Epithelial cell of proximal tubule (primary cell): ENCODE measurements around the gene PDE6B. TPM values are rescaled to one million over a fixed set of nuclear protein-coding genes. Genes with fewer than 3 reads are reported as not detected.

Experiments used
- DNase-seq: peaks from one replicate; pipeline ENCODE4 v3.0.0-alpha.2; 2011; ENCODE audit warnings: low read depth
- H3K4me3 ChIP-seq: 2 replicates; pipeline ENCODE4 v1.5.1; 2011; ENCODE audit warnings: low read depth, mild to moderate bottlenecking, low read length
- total RNA-seq: library from RNA; depleted of rRNA; stranded (reverse); fragments of >200 nt; gene quantifications from 2 replicates; pipeline ENCODE4 v1.2.3, GENCODE V29; 2015
- TF ChIP-seq, protein P1 (sequence below): conservative IDR thresholded peaks from 2 replicates; pipeline ENCODE4 v1.5.1; 2012; ENCODE audit warnings: low read depth, mild to moderate bottlenecking, low read length

The PDE6B gene
- total RNA-seq, 1 donor from 2014 or later: 5.7 TPM

DNA sequence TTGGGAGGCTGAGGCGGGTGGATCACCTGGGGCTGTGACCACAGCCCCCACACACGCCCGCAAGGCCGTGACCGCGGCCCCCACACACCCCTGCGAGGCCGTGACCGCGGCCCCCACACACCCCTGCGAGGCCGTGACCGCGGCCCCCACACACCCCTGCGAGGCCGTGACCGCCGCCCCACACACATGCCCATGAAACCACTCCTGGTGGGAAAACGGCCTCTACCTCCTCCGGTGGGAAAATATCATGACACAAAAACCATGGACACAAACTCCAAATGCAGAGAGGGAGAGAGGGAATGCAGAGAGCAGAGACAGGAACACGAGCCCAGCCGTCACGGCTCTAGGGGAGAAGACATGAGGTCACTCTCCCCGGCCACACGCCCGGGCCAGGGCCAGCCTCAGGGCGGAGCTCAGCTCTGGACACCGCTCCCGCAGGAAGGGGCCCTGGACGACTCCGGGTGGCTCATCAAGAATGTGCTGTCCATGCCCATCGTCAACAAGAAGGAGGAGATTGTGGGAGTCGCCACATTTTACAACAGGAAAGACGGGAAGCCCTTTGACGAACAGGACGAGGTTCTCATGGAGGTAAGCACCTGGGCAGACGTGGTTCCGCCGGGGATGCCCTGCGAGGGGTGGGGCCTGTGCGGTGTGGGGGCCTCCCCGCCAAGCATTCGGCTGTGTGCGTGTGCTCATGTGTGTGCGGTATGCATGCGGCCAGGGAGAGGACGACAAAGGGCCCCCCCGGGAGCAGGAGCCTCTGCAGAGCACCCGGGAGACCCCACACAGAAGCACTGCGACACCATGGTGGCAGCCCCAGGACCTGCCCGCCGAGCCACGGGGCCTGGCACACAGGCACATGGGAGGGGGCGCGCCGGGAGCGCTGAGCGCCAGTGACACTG is 31.3 kb downstream of the PDE6B start:
- TF ChIP-seq, protein P1, sequence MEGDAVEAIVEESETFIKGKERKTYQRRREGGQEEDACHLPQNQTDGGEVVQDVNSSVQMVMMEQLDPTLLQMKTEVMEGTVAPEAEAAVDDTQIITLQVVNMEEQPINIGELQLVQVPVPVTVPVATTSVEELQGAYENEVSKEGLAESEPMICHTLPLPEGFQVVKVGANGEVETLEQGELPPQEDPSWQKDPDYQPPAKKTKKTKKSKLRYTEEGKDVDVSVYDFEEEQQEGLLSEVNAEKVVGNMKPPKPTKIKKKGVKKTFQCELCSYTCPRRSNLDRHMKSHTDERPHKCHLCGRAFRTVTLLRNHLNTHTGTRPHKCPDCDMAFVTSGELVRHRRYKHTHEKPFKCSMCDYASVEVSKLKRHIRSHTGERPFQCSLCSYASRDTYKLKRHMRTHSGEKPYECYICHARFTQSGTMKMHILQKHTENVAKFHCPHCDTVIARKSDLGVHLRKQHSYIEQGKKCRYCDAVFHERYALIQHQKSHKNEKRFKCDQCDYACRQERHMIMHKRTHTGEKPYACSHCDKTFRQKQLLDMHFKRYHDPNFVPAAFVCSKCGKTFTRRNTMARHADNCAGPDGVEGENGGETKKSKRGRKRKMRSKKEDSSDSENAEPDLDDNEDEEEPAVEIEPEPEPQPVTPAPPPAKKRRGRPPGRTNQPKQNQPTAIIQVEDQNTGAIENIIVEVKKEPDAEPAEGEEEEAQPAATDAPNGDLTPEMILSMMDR: no peak
- no peak overlapping the region for H3K4me3 ChIP-seq
- no peak for DNase-seq

- TF ChIP-seq, protein P1: no peak
- no peak overlapping the region for H3K4me3 ChIP-seq
- DNase-seq: no peak
Observed at GRCh38 chr4:657338-657833, 32.0 kb downstream of the PDE6B start.

- no peak for DNase-seq
- no peak overlapping the region for H3K4me3 ChIP-seq
- TF ChIP-seq, protein P1: no peak
Observed at GRCh38 chr4:657834-658667, 32.7 kb downstream of the PDE6B start.

DNA sequence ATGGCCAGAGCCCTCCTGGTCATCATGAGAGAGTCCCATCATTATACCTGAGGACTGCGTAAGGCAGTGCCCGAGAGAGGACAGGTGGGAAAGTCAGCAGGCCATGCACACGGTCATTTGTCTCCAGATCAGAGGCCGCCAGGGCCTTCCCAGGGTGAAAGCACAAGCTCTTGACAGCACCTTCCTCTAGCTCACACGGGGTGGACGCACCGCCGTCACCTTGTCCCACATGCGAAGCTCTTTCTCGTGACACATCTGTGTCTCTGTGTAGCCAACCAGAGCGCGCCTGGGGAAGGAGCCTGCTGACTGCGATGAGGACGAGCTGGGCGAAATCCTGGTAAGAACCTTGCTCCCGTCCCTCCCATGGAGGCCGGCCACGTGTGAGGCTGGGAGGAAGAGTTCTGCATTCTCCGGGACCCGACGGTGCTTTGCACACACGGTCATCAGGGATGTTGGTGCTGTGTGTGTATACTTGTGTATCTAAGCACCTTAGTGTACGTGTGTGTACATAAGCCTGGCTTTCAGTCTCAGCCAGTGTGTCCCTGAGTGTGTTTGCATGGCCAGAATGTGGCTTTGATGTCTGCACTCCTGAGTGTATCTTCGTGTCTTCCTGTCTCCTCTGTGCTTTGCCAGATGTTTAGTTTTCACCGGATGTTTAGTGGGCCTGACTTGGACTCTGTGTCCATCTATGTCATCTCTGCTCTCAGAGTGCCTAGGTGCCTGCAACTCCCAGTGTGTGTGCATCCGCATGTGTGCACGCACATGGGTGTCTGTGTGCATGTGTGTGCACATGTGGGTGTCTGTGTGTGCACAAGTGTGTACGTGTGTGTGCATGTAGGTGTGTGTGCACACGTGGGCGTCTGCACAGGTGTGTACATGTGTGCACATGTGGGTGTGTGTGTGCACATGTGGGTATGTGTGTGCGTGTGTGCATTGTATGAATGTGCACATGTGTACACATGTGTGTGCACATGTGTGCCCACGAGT is 33.6 kb downstream of the PDE6B start:
- no peak for DNase-seq
- H3K4me3 ChIP-seq: no peak overlapping the region
- TF ChIP-seq, protein P1: no peak

- no peak overlapping the region for H3K4me3 ChIP-seq
- TF ChIP-seq, protein P1: no peak
- DNase-seq: no peak
Observed at GRCh38 chr4:659851-660250, 34.5 kb downstream of the PDE6B start.

DNA sequence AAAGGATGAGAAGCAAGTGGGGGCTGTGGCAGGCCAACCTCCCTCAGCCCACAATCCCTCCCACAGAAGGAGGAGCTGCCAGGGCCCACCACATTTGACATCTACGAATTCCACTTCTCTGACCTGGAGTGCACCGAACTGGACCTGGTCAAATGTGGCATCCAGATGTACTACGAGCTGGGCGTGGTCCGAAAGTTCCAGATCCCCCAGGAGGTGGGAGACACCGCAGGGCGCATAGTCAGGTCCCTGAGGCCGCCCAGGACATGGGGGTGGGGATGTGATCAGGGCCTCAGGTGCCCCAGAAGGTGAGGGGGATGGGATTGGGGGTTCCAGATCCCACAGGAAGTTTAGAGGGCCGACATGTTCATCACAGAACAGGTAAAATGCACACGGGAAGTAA is 35.0 kb downstream of the PDE6B start:
- no peak for DNase-seq
- TF ChIP-seq, protein P1: no peak
- no peak overlapping the region for H3K4me3 ChIP-seq
